Lower leg skin (tissue), 3 donors: ENCODE data around the gene SHISA6.

Experiments
- CTCF ChIP-seq, 3 donors: fragments of 450-650 bp; IDR thresholded peaks; one replicate each; pipeline ENCODE4 v1.5.1; 2016; ENCODE audit warnings: antibody characterized with exemption in 3 of 3, mild to moderate bottlenecking in 3 of 3, moderate library complexity in 2 of 3
- POLR2A ChIP-seq, 2 donors: fragments of 450-650 bp; IDR thresholded peaks; one replicate each; pipeline ENCODE4 v1.6.1; 2016 to 2017; ENCODE audit warnings: antibody characterized with exemption in 2 of 2, mild to moderate bottlenecking in 1 of 2, moderate library complexity in 1 of 2

GRCh38 chr17:11324846-11325420 lies 83.9 kb downstream of the SHISA6 start:
- TF ChIP-seq CTCF (IDR thresholded peaks at IDR 0.05) (no peak), POLR2A (IDR thresholded peaks at IDR 0.05) (no peak)
